ENCODE data around the gene FUS. TPM values are rescaled to one million over a fixed set of nuclear protein-coding genes. Genes with fewer than 3 reads are reported as not detected.
"Not testable (repeated sequence)": the region's sequence is repeated elsewhere in the genome, so short reads cannot be mapped to it uniquely, and the experiment has no call there.

Gene FUS
- total RNA-seq, 1 experiment from 2014 or later: 522 TPM

- H4K20me1 ChIP-seq (ENCODE audit: insufficient read depth); DNase-seq (ENCODE audit: low read depth, low spot score); H3K36me3 ChIP-seq (ENCODE audit: control insufficient read depth in 1 of 2, insufficient read depth in 2 of 2, low read length in 2 of 2); H3K9me3 ChIP-seq (ENCODE audit: control insufficient read depth in 1 of 2, insufficient read depth in 1 of 2, low read depth in 1 of 2, low read length in 2 of 2); H3K27ac ChIP-seq (ENCODE audit: low read depth, low read length); BruUV-seq (replicated peaks); H3K79me2 ChIP-seq (ENCODE audit: insufficient read depth, low read length); intact Hi-C loops (cut with micrococcal nuclease); H3K9me2 ChIP-seq (ENCODE audit: insufficient read depth); H3K27me3 ChIP-seq (ENCODE audit: insufficient read depth, low read length); H3K4me2 ChIP-seq (ENCODE audit: low read length); RAD21 ChIA-PET (ENCODE audit: low non-redundant PET in 1 of 2, low total read pairs in 2 of 2, uncharacterized antibody in 2 of 2, unreplicated experiment in 2 of 2); CTCF ChIA-PET; H3K9ac ChIP-seq (ENCODE audit: low read length); ATAC-seq; H2AFZ ChIP-seq (ENCODE audit: low read depth, low read length, poor library complexity, severe bottlenecking); H3K4me3 ChIP-seq (replicated peaks in 1 of 2; ENCODE audit: low read depth in 1 of 2, low read length in 2 of 2): not testable (repeated sequence)
- POLR2A ChIA-PET: interaction anchor here (1.2 kb wide), 1 partner anchor 29 kb away, joined by 3 read pairs; the partner anchor contains the start of gene FUS
- H3K4me1 ChIP-seq (ENCODE audit: control insufficient read depth in 1 of 2, insufficient read depth in 2 of 2, low read length in 2 of 2): peaks cover 14 to 29% of the 10 kb centered on the region in 2 experiments; a peak in 3 of 4 replicates
Observed at GRCh38 chr16:31150976-31151375, 29.0 kb upstream of the FUS start.

DNA sequence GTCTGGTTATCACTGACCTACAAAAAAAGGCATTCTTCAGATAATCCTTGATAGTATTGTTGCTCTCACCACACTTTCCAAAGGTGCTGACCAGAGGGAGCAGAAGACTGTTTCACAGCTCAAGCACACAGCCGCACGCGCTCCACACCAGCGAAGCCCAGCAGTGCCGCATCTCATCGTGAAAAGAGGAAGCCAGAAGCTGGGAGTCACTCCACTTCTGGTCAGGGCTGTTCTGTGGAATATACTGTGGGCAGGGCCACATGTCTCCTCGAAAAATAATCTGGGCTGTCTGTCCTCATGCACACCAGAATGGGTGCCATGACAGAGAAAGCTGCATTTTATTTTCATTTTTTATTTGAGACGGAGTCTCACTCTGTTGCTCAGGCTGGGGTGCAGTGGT lies 22.8 kb upstream of the FUS start:
- no peak overlapping the region for H2AFZ ChIP-seq (ENCODE audit: low read depth, low read length, poor library complexity, severe bottlenecking)
- H3K9ac ChIP-seq (ENCODE audit: low read length): no peak overlapping the region
- no peaks in the 10 kb centered on the region for H3K27me3 ChIP-seq (ENCODE audit: insufficient read depth, low read length)
- no peak for ATAC-seq
- H3K27ac ChIP-seq (ENCODE audit: low read depth, low read length): no peak overlapping the region
- no peaks in the 10 kb centered on the region for H3K4me1 ChIP-seq (ENCODE audit: control insufficient read depth in 1 of 2, insufficient read depth in 2 of 2, low read length in 2 of 2)
- intact Hi-C loops (cut with micrococcal nuclease): no loop called here
- no peak for TF ChIP-seq JUND (IDR thresholded peaks at IDR 0.05)
- TF ChIP-seq ELF1 (IDR thresholded peaks at IDR 0.05; ENCODE audit: borderline replicate concordance, low read depth): no peak
- TF ChIP-seq, protein P1, sequence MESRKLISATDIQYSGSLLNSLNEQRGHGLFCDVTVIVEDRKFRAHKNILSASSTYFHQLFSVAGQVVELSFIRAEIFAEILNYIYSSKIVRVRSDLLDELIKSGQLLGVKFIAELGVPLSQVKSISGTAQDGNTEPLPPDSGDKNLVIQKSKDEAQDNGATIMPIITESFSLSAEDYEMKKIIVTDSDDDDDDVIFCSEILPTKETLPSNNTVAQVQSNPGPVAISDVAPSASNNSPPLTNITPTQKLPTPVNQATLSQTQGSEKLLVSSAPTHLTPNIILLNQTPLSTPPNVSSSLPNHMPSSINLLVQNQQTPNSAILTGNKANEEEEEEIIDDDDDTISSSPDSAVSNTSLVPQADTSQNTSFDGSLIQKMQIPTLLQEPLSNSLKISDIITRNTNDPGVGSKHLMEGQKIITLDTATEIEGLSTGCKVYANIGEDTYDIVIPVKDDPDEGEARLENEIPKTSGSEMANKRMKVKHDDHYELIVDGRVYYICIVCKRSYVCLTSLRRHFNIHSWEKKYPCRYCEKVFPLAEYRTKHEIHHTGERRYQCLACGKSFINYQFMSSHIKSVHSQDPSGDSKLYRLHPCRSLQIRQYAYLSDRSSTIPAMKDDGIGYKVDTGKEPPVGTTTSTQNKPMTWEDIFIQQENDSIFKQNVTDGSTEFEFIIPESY (IDR thresholded peaks at IDR 0.05; ENCODE audit: extremely low read depth, insufficient replicate concordance, low read length): no peak
- TF ChIP-seq EZH2phosphoT487 (IDR thresholded peaks at IDR 0.05; ENCODE audit: borderline replicate concordance): no peak
- no peak for TF ChIP-seq RAD21 (IDR thresholded peaks at IDR 0.05; ENCODE audit: low read depth)
- TF ChIP-seq POLR2A (IDR thresholded peaks at IDR 0.05; ENCODE audit: borderline replicate concordance, extremely low read depth, insufficient read depth, insufficient read length): no peak
- TF ChIP-seq CBX3 (IDR thresholded peaks at IDR 0.05; ENCODE audit: low read depth): no peak
- no peak for TF ChIP-seq EZH2 (IDR thresholded peaks at IDR 0.05)
- TF ChIP-seq FOSL1 (IDR thresholded peaks at IDR 0.05; ENCODE audit: low read depth): no peak
- no peak for TF ChIP-seq TCF7L2 (IDR thresholded peaks at IDR 0.05; ENCODE audit: borderline replicate concordance, extremely low read depth, insufficient read depth, insufficient read length)
- TF ChIP-seq POLR2AphosphoS5 (IDR thresholded peaks at IDR 0.05; ENCODE audit: low read depth, low read length): no peak
- TF ChIP-seq ZNF274 (IDR thresholded peaks at IDR 0.05; ENCODE audit: low read depth, low read length): no peak
- TF ChIP-seq SP1 (IDR thresholded peaks at IDR 0.05; ENCODE audit: low read depth): no peak
- no peak for TF ChIP-seq CEBPB (IDR thresholded peaks at IDR 0.05; ENCODE audit: low read depth)
- no peak for TF ChIP-seq SRF (IDR thresholded peaks at IDR 0.05; ENCODE audit: low read depth)
- no peak for TF ChIP-seq YY1 (IDR thresholded peaks at IDR 0.05; ENCODE audit: extremely low read depth, insufficient replicate concordance, low read depth, low read length)
- no peaks in the 10 kb centered on the region for H4K20me1 ChIP-seq (ENCODE audit: insufficient read depth)
- H3K9me3 ChIP-seq (ENCODE audit: control insufficient read depth in 1 of 2, insufficient read depth in 1 of 2, low read depth in 1 of 2, low read length in 2 of 2): no peaks in the 10 kb centered on the region
- no peak overlapping the region for H3K4me3 ChIP-seq (replicated peaks in 1 of 2; ENCODE audit: low read depth in 1 of 2, low read length in 2 of 2)
- RAD21 ChIA-PET (ENCODE audit: low non-redundant PET in 1 of 2, low total read pairs in 2 of 2, uncharacterized antibody in 2 of 2, unreplicated experiment in 2 of 2): no interaction called here
- H3K36me3 ChIP-seq (ENCODE audit: control insufficient read depth in 1 of 2, insufficient read depth in 2 of 2, low read length in 2 of 2): no peaks in the 10 kb centered on the region
- no peak overlapping the region for H3K4me2 ChIP-seq (ENCODE audit: low read length)
- no TSS peak for BruUV-seq (replicated peaks)
- CTCF ChIA-PET: interaction anchor here (3.9 kb wide), 1 partner anchor 15 kb away, joined by 20 read pairs; no protein-coding TSS in a partner anchor
- H3K9me2 ChIP-seq (ENCODE audit: insufficient read depth): no peaks in the 10 kb centered on the region
- no peaks in the 10 kb centered on the region for H3K79me2 ChIP-seq (ENCODE audit: insufficient read depth, low read length)
- POLR2A ChIA-PET: no interaction called here
- no peak for DNase-seq (ENCODE audit: low read depth, low spot score)
